ACHN (cell line): ENCODE data around the gene PLD4.
"Not testable (repeated sequence)": the region's sequence is repeated elsewhere in the genome, so short reads cannot be mapped to it uniquely, and the experiment has no call there.

Experiments
- DNase-seq: peaks from one replicate; pipeline ENCODE4 v3.0.0-alpha.2; 2015
- in situ Hi-C: cut with HindIII; loops from 2 replicates; pipeline ENCODE4 v1.10.0; 2017; ENCODE audit warnings: low sequenced_read_pairs, low pct_ligation_motif_present, low pct_unique_long_range_greater_than_20kb

The PLD4 gene

DNA sequence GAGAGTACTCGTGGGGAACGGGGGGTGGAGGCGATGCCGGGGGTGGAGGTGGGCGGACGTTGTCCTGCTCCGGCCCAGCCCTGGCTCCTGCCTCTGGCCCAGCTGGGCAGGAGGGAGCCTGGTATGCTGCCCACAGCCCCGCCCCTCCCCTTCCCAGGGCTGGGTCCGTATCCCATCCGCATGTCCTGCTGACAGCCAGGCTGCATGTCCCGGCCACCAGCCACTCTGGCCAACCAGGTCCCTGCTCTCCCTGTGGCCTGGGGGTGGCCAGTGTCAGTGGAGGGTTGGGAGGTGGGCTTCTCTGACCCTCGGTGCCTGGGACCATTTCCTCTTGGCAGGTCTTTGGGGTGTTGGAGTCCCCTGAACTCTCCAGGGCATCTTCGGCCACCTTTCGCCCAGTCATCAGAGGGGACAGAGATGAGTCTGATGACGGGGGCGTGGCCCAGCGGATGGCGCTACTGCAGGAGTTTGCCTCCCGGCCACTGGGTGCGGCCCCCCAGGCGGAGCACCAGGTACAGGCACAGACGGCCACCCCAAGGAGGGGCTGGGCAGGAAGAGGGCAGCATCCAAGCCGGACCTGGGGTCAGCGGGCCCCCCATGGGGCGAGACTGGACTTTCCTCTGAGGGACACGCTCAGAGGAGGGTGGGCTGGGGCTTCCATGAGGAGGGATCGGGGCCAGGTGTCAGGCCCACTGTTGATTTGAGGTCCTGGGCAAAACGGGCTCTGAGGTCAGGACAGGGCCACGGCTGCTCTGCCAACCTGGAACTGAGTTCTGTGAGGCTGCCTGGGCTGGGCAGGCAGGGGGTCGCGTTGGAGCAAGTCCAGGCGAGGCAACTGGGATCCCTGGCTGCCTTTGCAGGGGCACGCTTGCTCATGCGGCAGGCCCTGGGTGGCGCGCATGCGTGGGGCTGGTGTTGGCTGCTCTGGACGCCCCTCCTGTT lies 39.4 kb upstream of the PLD4 start:
- in situ Hi-C loops, result no loop called here
- DNase-seq, result no peak

- in situ Hi-C loops, result no loop called here
Observed at GRCh38 chr14:104885973-104886689, 38.5 kb upstream of the PLD4 start.

GRCh38 chr14:104886690-104887622 lies 37.7 kb upstream of the PLD4 start:
- in situ Hi-C loops, result no loop called here
- no peak for DNase-seq

More at GRCh38 chr14:104885973-104886689, 38.5 kb upstream of the PLD4 start:
- no peak for DNase-seq

DNA sequence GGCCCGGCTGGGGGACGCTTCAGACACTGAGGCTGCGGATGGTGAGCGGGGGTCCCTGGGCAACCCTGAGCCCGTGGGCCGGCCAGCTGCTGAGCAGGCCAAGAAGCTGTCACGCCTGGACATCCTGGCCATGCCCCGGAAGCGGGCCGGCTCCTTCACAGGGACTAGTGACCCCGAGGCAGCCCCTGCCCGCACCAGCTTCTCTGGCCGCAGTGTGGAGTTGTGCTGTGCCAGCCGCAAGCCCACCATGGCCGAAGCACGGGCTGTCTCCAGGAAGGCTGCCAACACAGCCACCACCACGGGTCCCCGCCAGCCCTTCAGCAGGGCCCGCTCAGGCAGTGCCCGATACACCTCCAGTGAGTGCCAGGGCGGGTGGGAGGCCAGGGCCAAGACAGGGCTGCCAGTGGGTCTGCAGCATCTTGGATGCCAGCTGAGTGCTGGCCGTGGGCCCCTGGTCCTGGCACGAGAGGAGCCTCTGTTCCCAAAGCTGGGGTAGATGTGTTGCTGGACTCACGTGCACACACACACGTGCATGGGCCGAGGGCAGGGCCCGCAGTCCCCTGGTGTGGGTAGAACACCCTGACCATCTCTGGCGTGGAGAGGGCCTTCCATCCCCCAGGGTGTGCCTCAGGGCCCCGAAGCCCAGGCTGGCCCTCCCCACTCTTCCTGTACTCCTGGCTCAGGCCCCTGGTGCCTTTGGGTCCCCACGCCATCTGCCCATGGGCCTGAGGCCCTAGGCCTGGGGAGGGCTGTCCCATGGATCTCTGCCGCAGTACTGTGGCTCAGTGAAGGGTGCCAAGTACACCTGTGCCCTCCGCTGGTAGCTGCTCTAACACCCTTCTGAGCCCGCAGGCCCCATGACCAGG lies 36.8 kb upstream of the PLD4 start:
- in situ Hi-C loops, result no loop called here
- DNase-seq, result no peak

DNA sequence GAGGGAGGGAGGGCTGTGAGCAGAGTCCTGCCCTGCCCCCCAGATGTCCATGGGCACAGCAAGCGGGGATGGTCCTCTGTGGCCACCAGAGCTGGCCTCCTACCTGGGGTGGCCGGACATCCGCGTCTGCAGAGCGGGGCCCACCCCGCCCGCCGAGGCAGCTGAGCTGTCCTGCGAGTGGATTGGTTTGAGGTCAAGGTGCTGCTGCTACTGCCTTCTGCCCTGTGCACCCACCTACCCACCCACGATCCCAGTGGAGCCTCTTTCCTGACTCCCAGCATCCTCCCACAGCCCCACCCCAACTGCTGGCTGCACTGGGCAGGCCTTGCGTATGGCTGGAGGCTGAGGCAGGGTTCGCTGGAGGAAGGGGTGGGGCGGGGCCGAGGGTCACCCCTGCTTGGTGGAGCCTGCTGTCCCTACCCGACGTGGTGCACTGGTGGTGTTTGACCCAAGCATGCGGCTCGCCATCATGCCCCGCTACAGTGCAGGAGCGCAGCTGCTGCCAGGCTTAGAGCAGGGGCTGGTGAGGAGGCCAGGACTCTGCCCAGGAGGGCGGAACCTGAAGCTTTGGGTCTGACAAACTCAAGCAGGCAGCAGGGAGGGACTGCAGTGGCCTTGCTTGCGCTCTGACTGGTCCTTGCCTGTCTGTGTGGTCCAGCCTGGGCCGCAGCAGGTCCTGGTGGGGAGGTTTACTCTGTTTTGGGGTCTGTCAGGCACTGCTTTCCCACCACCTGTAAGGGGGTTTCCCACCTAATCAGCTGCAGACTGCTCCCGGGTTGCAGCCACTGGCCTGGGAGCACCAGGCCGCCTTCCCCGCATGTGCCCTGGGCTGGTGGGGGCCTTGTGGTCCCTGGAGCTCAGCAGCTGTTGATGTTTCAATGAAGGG lies 35.9 kb upstream of the PLD4 start:
- DNase-seq, result no peak
- in situ Hi-C loops, result no loop called here

GRCh38 chr14:104889375-104889757 lies 35.3 kb upstream of the PLD4 start:
- in situ Hi-C loops, result no loop called here
- DNase-seq, result no peak

DNA sequence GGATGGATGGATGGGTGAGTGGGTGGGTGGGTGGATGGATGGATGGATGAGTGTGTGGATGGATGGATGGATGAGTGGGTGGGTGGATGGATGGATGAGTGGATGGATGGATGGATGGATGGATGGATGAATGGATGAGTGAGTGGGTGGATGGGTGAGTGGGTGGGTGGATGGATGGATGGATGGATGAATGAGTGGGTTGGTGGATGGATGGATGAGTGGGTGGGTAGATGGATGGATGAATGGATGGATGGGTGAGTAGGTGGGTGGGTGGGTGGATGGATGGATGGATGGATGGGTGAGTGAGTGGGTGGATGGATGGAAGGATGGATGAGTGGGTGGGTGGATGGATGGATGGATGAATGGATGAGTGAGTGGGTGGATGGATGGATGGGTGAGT lies 34.4 kb upstream of the PLD4 start:
- DNase-seq, in situ Hi-C loops: not testable (repeated sequence)

GRCh38 chr14:104891121-104891551 lies 33.5 kb upstream of the PLD4 start:
- DNase-seq, result no peak
- in situ Hi-C loops, result no loop called here

DNA sequence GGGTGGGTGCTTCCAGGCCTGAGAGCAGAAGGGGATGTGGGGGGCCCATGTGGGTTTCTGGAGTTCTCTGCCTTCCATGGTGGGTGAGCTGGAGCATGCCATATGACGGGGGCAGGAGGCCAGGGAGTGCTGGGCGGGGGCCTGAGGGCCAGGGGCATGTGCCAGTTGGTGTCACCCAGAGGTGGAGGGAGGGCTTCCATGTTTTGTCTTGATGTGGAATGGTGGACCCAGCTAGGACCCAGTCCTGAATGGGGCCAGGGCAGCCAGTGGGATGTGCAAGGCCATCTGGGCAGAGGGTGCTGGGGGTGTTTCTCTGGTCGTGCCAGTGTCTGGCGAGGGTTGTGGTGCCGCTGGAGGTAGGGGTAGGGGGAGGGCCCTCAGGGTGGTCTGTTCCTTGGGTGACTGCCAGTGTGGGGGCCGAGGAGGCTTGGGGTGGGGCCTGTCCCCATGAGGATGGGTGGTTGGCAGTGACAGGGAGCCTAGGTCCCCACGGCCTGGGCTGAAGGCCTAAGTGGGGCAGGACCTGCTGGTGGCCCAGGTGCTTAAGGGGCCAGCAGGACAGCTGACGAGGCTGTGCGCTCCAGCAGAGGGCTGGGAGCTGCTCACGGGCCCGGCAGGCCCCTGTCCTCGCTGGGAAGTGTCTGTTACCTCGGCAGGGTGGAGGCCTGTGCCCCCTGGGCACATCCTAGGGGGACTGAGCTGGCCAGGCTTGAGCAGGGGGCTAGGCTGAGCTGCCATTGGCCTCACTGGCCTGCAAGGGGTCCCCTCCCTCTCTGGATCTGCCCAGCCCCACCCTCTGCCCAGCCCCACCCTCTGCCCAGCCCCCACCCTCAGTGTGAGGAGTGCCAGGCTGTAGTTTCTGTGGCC lies 32.8 kb upstream of the PLD4 start:
- in situ Hi-C loops, result no loop called here

GRCh38 chr14:104892531-104893434 lies 31.9 kb upstream of the PLD4 start:
- in situ Hi-C loops, result no loop called here
- no peak for DNase-seq

More for the DNA sequence above, 32.8 kb upstream of the PLD4 start:
- DNase-seq, result no peak

- DNase-seq, result no peak
- in situ Hi-C loops, result no loop called here
Observed at GRCh38 chr14:104893435-104894207, 31.1 kb upstream of the PLD4 start.

- in situ Hi-C loops, result no loop called here
- DNase-seq, result no peak
Observed at GRCh38 chr14:104894331-104895206, 30.1 kb upstream of the PLD4 start.

GRCh38 chr14:104895207-104895785 lies 29.4 kb upstream of the PLD4 start:
- DNase-seq, result no peak
- in situ Hi-C loops, result no loop called here
